ENCODE measurements around the gene RUNX3.

Gene RUNX3

DNA sequence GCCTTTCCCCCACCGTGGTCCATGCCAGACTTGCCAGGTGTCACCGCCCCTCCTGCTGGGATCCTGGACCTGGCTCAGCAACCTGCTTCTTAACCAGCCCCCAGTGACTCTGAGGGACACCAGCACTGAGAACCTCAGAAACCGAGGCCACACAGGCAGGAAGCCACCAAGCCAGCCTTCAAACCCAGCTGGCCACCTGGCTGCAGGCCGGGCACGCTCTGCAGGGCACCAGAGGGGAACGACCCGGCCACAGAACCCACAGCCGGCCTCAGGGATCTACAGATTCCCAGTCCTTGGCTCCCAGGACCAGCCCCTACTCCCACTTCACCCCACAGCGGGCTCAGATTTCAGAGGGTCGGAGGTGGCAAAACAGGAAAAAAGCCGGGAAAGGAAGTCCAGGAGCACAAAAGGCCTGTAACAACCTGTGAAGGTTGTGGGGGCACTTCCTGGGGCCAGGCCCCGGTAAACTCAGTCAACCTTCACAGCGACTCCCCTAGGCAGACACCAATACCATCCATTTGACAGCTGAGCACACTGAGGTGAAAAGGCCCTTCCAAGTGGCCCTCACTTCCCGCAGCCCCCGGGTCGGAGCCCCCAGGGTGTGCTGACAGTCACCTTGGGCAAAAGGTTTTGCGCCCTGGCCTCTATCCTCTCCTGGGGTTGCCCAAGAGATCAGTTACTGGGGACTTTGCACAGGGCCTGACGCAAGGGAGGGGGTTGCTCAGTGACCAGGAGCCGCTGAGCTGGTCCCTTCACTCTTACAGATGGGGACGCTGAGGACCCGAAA is 14.1 kb downstream of the RUNX3 start:
- in situ Hi-C loops (cut with HindIII; ENCODE audit: low sequenced_read_pairs), result loop anchor here (25.0 kb wide), 1 partner anchor 296 kb away; no protein-coding TSS in a partner anchor

- in situ Hi-C loops (cut with HindIII; ENCODE audit: low sequenced_read_pairs), result loop anchor here (25.0 kb wide), 1 partner anchor 298 kb away; no protein-coding TSS in a partner anchor
Observed at GRCh38 chr1:24914226-24915069, 15.6 kb downstream of the RUNX3 start.

DNA sequence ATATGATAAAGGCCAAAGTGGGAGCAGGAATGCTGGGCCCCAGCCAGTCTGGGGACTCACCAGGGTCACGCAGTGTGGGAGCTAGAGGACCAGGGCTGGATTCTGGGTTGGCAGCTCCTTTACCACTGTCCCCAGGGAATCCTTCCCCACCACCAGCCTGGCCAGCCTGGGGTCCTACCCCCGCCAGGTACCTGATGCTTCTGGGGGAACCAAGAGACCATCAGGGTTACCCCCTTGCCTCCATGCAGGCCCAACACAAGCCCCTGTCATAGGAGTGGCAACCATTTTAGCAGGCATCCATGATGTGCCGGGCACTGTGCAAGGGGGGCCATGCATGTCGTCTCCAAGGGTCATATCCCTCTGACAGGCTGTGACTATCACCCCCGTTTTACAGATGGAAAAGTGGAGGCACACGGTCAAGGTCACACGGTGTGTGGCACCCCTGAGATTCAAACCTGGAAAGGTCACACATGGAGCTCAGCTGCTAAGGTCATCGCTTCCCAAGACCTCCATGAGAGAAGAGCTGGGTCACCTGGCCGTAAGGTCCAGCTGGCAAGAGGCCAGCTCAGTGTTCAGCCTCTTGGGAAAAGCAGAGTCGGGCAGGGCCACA is 16.4 kb downstream of the RUNX3 start:
- in situ Hi-C loops (cut with HindIII; ENCODE audit: low sequenced_read_pairs), result loop anchor here (25.0 kb wide), 1 partner anchor 299 kb away; no protein-coding TSS in a partner anchor

- in situ Hi-C loops (cut with HindIII; ENCODE audit: low sequenced_read_pairs), result loop anchor here (25.0 kb wide), 1 partner anchor 299 kb away; no protein-coding TSS in a partner anchor
Observed at GRCh38 chr1:24913274-24913604, 16.8 kb downstream of the RUNX3 start.

GRCh38 chr1:24912376-24913273 is 17.5 kb downstream of the RUNX3 start:
- in situ Hi-C loops (cut with HindIII; ENCODE audit: low sequenced_read_pairs), result loop anchor here (25.0 kb wide), 1 partner anchor 300 kb away; no protein-coding TSS in a partner anchor

- in situ Hi-C loops (cut with HindIII; ENCODE audit: low sequenced_read_pairs), result loop anchor here (25.0 kb wide), 1 partner anchor 301 kb away; no protein-coding TSS in a partner anchor
Observed at GRCh38 chr1:24911651-24912155, 18.4 kb downstream of the RUNX3 start.

- in situ Hi-C loops (cut with HindIII; ENCODE audit: low sequenced_read_pairs), result loop anchor here (25.0 kb wide), 1 partner anchor 301 kb away; no protein-coding TSS in a partner anchor
Observed at GRCh38 chr1:24910751-24911650, 19.1 kb downstream of the RUNX3 start.

- in situ Hi-C loops (cut with HindIII; ENCODE audit: low sequenced_read_pairs), result loop anchor here (25.0 kb wide), 1 partner anchor 302 kb away; no protein-coding TSS in a partner anchor
Observed at GRCh38 chr1:24910210-24910609, 19.9 kb downstream of the RUNX3 start.

DNA sequence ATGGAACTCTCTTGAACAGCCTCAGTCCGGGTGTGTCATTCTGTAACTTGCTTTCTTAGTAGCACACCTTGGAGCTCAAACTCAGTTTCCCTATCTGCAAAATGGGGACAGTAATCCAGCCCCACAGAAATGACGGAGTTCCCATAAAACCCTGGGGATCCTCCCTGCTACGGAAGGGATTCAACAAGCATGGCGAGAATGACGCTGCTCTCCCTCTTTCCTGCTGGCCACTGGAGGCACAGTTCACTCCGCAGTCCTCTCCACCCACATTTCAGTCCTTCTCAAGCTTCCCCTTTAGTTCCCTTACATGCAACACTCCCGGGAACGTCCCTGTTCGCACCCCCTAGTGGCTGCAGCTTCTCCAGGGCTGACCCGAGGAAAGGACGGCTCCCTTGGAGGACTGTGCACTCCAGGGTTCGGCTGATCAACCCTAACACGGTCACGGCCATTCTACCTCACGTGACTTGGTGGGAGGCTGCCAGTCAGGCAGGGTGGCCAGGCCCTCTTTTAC is 20.6 kb downstream of the RUNX3 start:
- in situ Hi-C loops (cut with HindIII; ENCODE audit: low sequenced_read_pairs), result loop anchor here (10.0 to 25.0 kb wide), 2 partner anchors 205 to 303 kb away; no protein-coding TSS in a partner anchor

- in situ Hi-C loops (cut with HindIII; ENCODE audit: low sequenced_read_pairs), result loop anchor here (10.0 to 25.0 kb wide), 2 partner anchors 206 to 304 kb away; no protein-coding TSS in a partner anchor
Observed at GRCh38 chr1:24908591-24909259, 21.4 kb downstream of the RUNX3 start.

- in situ Hi-C loops (cut with HindIII; ENCODE audit: low sequenced_read_pairs), result loop anchor here (10.0 to 25.0 kb wide), 2 partner anchors 207 to 305 kb away; no protein-coding TSS in a partner anchor
Observed at GRCh38 chr1:24907587-24908294, 22.3 kb downstream of the RUNX3 start.

DNA sequence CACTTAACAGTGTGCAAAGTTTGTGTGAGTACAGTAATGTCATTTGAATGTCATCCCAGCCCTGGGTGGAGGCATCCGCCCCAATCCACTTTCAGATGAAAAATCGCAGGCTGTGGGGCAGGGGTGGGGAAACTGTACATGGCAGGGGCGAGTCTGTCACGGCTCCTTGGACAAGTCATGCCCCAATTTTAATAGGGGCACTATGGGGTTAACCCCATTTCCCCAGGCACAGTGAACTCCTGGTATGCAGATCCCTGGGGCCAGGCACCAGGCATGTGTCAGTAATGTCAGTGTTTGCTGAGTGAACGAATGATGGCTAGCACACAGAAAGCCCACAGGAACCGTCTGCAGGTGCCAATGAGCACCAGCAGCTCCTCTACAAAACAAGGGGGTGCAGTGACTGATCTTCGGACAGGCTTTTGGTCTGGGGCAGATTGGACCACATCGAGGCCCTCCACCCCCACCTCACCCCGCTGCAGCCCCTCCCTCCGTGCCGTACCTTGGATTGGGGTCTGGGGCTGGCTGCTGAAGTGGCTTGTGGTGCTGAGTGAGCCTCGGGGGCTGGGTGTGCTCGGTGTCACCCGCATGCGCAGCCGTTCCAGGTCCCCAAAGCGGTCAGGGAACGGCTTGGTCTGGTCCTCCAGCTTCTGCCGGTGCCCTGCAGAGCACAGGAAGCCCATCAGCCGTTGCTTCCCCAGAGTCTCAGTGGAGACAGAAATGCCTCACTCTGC is 23.2 kb downstream of the RUNX3 start:
- in situ Hi-C loops (cut with HindIII; ENCODE audit: low sequenced_read_pairs), result loop anchor here (10.0 to 25.0 kb wide), 2 partner anchors 208 to 305 kb away; no protein-coding TSS in a partner anchor

DNA sequence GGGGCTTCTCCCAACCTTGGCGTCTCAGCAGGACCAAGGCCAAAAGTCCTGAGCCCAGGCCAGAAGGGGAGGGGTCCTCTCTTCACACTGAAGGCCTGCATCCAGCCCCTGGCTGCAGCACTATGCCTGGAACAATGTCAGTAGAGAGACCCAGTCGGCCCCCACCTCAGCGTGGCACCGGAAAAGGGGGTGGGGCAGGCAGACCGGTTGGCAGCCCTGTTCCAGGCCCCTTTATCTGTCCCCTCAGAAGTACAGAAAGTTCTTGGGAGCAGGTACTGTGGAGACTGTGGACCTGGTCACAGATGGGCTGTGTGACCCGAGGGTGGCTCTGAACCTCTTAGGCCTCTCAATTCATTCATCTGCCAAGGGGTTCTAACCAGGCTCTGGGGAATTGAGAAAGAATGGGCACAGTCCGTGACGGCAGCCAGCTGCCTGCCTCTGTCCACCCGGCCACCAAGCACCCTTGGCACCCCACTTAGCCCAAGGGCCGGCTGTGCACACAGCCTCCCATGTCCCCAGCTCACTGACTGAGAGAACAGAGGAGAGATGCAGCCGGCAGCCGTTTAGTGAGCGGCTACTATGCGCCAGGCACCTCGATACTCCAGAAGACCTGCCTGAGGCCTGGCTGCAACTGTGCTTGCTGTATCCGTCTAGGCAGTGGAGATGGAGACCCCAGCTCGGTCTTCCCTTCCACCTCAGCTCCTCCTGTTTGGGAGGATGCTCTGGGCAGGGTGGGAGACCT is 23.9 kb downstream of the RUNX3 start:
- in situ Hi-C loops (cut with HindIII; ENCODE audit: low sequenced_read_pairs), result loop anchor here (10.0 to 25.0 kb wide), 2 partner anchors 209 to 306 kb away; no protein-coding TSS in a partner anchor

DNA sequence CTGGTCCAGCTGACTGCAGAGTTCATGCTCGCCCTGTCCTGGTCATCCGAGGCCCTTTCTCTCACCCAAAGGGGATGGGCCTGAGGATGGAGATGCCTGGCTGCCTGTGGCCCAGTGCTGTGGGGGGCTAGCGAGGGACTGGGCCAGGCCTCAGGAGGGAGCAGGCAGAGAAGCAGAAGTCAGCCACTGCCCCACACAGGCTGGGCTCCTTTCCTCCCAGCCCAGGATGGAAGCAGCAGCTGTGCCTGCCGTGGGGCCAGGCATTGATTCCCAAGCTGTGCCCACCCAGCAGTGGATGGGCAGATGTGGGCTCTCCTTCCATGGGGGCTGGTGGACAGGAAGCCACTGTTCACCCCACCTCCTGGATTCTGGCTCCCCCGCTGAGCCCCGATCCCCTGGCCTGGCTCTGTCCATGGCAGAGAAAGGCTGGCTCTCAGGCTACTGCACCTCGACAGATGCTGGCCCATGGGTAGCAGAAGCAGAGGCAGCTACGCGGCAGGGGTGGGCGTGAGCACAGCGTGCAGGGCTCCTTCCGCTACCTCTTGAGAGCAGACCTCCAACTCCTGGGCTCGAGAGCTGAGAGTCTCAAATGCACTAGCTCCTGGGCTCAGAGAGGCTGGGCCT is 24.6 kb downstream of the RUNX3 start:
- in situ Hi-C loops (cut with HindIII; ENCODE audit: low sequenced_read_pairs), result loop anchor here (10.0 to 25.0 kb wide), 2 partner anchors 209 to 307 kb away; no protein-coding TSS in a partner anchor
